ENCODE measurements around the gene CLASP1. TPM values are rescaled to one million over a fixed set of nuclear protein-coding genes. Genes with fewer than 3 reads are reported as not detected.

The CLASP1 gene
- total RNA-seq, 1 experiment from 2014 or later = 45.9 TPM

DNA sequence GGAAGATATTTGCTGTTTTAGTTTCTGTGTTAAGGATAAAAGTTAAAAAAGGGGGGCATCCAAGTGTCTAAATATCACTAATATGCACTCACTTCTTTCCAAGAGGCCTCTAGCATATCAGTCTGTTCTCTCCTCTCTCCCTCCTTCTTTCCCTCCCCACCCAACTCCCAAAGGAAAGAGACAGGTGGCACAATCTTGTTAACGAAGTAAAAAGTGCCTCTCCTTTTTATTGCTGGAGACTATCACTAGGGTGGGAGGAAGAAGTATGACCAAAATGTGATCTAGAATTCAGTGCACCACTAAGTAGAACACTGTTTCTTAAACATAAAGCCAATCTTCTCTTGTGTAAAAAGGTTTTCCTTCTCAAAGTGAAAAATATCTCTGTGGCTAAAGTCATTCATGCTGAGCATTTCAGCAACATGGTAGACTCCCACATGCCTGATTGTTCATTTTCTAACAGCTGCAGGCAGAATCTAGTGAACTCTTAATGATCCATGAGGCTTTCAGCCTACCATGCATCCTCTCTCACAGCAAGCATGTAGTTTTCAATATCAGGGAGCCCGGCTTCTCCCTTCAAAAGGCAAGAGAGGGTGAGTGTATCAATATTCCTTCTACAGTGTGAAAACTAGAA is 79.1 kb downstream of the CLASP1 start:
- no peak overlapping the region for H2BK120ac ChIP-seq (ENCODE audit: low read depth, low read length, poor library complexity, severe bottlenecking)
- H3K9me3 ChIP-seq (ENCODE audit: control insufficient read depth, low read depth, low read length) = no peaks in the 10 kb centered on the region
- peaks cover 3% of the 10 kb centered on the region for H3K79me1 ChIP-seq (ENCODE audit: insufficient read depth, low read depth, low read length, poor library complexity, severe bottlenecking)
- H3K23ac ChIP-seq (ENCODE audit: insufficient read length, low read depth, low read length) = no peak overlapping the region
- Mint-ChIP-seq H3K36me3 (ENCODE audit: insufficient read depth in 1 of 3, low read depth in 3 of 3) (peaks cover 0 to 3% (median 0%) of the 10 kb centered on the region in 3 experiments; a peak in 2 of 7 replicates), H3K4me3 (no peak overlapping the region), H3K9me3 (peaks cover 0 to 4% of the 10 kb centered on the region in 2 experiments; a peak in 2 of 5 replicates), H3K27ac (no peak overlapping the region; a peak in 1 of 7 replicates), H3K4me1 (peaks cover 13 to 20% of the 10 kb centered on the region in 2 experiments), H3K27me3 (ENCODE audit: low read depth) (no peaks in the 10 kb centered on the region)
- no peak overlapping the region for H3K27ac ChIP-seq (ENCODE audit: insufficient read length, low read depth, low read length)
- H4K8ac ChIP-seq (replicated peaks; ENCODE audit: insufficient read length, low read depth, low read length) = no peak overlapping the region
- no peak overlapping the region for H2BK20ac ChIP-seq (ENCODE audit: low read depth, low read length, poor library complexity, severe bottlenecking)
- no peaks in the 10 kb centered on the region for H3K4me1 ChIP-seq (ENCODE audit: insufficient read depth, low read length)
- no peak overlapping the region for H4K5ac ChIP-seq (ENCODE audit: insufficient read length, low read depth, low read length)
- H3K9ac ChIP-seq (ENCODE audit: extremely low read depth, insufficient read length, low read length) = no peak overlapping the region
- H3K4me2 ChIP-seq (ENCODE audit: insufficient read depth, insufficient read length, low read length) = no peak overlapping the region
- no peak overlapping the region for H2AK5ac ChIP-seq (ENCODE audit: insufficient read length, low read length)
- H2BK15ac ChIP-seq (ENCODE audit: low read depth, low read length) = no peak overlapping the region
- H2BK12ac ChIP-seq (ENCODE audit: insufficient read length, low read depth, low read length) = no peak overlapping the region
- no peak overlapping the region for H3K18ac ChIP-seq (ENCODE audit: insufficient read length, low read depth, low read length)
- H2AFZ ChIP-seq (ENCODE audit: low read length) = no peak overlapping the region
- H3K4ac ChIP-seq (ENCODE audit: low read depth, low read length) = no peak overlapping the region
- DNase-seq = no peak
- TF ChIP-seq, protein P1, sequence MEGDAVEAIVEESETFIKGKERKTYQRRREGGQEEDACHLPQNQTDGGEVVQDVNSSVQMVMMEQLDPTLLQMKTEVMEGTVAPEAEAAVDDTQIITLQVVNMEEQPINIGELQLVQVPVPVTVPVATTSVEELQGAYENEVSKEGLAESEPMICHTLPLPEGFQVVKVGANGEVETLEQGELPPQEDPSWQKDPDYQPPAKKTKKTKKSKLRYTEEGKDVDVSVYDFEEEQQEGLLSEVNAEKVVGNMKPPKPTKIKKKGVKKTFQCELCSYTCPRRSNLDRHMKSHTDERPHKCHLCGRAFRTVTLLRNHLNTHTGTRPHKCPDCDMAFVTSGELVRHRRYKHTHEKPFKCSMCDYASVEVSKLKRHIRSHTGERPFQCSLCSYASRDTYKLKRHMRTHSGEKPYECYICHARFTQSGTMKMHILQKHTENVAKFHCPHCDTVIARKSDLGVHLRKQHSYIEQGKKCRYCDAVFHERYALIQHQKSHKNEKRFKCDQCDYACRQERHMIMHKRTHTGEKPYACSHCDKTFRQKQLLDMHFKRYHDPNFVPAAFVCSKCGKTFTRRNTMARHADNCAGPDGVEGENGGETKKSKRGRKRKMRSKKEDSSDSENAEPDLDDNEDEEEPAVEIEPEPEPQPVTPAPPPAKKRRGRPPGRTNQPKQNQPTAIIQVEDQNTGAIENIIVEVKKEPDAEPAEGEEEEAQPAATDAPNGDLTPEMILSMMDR (conservative IDR thresholded peaks at IDR 0.05) = no peak
- H4K20me1 ChIP-seq (ENCODE audit: control insufficient read depth, insufficient read depth, insufficient read length) = no peaks in the 10 kb centered on the region
- H3K23me2 ChIP-seq (ENCODE audit: insufficient read length, low read depth, low read length, poor library complexity, severe bottlenecking) = no peaks in the 10 kb centered on the region
- peaks cover under 1% of the 10 kb centered on the region; the same call in 1 of the 2 replicates for H3K79me2 ChIP-seq (ENCODE audit: insufficient read depth, low read length)
- no peak overlapping the region for H4K91ac ChIP-seq (ENCODE audit: insufficient read length, low read depth, low read length)
- no peak overlapping the region for H3K14ac ChIP-seq (ENCODE audit: insufficient read depth, low read length)
- H2BK5ac ChIP-seq (ENCODE audit: insufficient read length, low read length) = no peak overlapping the region
- no CpG with 5 or more reads among the region's 2 CpGs for WGBS (ENCODE audit: extremely low coverage, insufficient read length, low lambda C conversion rate)
- H3T11ph ChIP-seq (ENCODE audit: low read length) = no peak overlapping the region
- no peak overlapping the region for H3K56ac ChIP-seq (ENCODE audit: insufficient read length, low read depth, low read length)
- no peaks in the 10 kb centered on the region for H3K27me3 ChIP-seq (ENCODE audit: insufficient read depth, low read length)

Measured in H9 (cell line).